GM12891 (cell line): ENCODE data around the gene EZH1.

Source experiments
- PAX5 ChIP-seq: IDR thresholded peaks from 2 replicates; pipeline ENCODE4 v1.6.1; 2011; ENCODE audit warnings: low read length, moderate library complexity, mild to moderate bottlenecking; ENCODE audit not compliant: insufficient read depth, severe bottlenecking
- POLR2A ChIP-seq: IDR thresholded peaks from 2 replicates; pipeline ENCODE4 v1.6.1; 2011; ENCODE audit warnings: low read depth, low read length, control low read depth
- POLR2AphosphoS5 ChIP-seq: IDR thresholded peaks from 2 replicates; pipeline ENCODE4 v1.6.1; 2011; ENCODE audit warnings: low read depth, low read length, control low read depth
- TAF1 ChIP-seq: IDR thresholded peaks from 2 replicates; pipeline ENCODE4 v1.6.1; 2011; ENCODE audit warnings: low read depth, low read length, control low read depth

- TF ChIP-seq POLR2AphosphoS5 (no peak), TAF1 (no peak), POLR2A (no peak), PAX5 (no peak)
These were observed 54.2 kb downstream of the EZH1 start for GRCh38 chr17:42690596-42690995.
